Pons (tissue), 1 donor: ENCODE data around the gene B3GALT5.

Source experiments
- DNase-seq: peaks from one replicate; pipeline ENCODE4 v3.0.0-alpha.2; 2016; ENCODE audit warnings: low spot score

The B3GALT5 gene

DNA sequence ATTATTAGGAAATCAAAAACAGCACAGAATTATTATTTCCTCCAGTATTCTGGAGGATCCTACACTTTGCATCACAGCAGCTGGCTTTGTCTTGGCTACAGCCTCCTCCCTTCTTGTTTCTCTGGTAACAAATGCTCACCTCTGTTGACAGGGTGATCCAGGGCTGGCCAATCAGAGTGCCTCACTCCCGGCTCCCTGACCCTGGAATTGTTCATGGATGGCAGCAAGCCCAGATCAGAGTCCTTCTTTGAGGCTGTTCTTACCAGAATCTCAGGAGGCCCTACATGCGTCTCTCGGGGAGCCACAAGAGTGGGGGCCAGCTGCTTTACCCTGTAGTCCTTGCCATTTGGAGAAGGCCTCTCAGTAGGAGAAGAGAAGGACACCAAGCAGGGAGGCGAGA, 83.9 kb downstream of the B3GALT5 start:
- DNase-seq = peak; percentile 6

DNA sequence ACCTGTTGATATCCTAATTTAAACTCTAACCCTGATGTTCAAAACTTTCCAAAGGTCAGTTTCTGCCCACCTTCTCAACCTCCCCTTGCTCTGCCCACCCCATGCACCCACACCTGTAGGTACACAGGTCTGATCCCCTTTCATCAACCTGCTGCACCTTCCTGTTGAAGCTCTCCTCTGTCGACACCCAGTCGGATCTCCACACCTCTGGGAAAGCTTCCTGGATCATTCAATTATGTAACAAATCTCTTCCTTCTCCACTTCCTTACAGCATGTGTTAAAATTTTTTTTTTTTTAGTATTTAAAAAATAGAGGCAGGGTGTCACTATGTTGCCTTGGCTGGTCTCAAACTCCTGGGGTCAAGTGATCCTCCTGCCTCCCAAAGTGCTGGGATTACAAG, 87.6 kb downstream of the B3GALT5 start:
- no peak for DNase-seq

DNA sequence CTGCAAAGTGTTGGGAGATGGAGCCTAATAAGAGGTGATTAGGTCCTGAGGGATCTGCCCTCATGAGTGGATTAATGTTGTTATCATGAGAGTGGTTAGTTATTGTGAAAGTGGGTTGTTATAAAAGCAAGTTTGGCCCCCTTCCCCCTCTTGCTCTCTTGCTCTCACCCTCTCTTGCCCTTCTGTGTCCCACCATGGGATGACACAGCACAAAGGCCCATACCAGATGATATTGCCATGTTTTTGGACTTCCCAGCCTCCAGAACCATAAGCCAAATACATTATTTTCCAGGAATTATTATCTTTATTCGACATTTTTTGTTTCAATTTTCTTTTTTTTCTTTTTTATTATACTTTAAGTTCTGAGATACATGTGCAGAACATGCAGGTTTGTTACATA, 90.8 kb downstream of the B3GALT5 start:
- DNase-seq = no peak

DNA sequence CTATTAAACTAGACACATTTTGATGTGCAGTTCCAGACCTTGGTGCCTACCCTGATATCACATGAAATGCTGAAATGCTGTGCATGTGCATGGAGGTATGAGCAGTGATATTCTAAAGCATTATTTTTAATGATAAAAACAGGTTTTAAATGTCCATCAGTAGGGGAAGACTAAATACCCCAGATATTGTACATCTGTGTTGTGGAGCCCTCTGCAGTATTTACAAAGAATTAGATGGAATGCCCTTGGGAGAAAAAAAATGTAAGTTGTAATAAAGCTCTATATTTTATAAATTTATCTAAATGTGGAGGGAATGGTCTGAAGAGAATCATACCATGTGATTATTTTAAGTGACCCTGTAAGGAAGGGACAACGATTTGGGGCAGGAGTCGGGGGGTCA, 93.1 kb downstream of the B3GALT5 start:
- no peak for DNase-seq

DNA sequence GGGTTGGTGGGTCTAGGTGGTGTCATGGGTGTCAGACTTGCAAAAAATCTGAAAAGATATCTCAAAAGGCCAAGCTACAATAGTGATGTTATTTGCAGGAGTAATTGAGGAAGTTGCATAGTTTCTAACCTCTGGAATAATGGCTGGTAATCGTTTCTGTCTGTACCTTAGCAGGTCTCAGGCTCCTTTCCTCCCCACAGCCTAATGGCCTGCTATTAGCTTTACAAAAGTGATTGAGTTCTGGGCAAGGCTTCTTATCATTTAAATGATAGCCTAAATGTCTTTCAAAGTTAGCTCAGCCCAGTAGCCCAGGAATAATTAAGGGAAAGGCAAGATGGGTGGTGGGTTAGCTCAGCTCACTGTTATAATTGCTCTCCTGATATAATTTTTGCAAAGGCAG, 94.6 kb downstream of the B3GALT5 start:
- no peak for DNase-seq

DNA sequence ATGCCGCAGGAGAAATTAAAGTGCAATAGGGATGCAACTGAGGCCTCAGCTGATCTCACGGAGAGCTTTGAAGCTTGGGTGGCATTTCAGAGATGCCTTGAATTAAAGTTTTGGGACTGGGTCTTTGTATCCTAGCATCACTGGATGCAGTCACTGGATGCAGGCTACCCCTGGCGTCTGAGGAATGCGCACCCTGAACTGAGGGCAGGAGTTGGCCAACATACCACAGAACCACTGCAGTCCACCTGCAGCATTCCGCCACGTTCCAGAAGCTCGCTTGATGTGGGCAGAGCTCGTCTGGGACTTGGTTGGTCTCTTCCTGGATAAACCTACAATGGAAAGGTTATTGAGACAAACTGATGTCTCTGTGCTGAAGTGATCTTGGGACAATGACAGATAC, 98.1 kb downstream of the B3GALT5 start:
- DNase-seq = no peak

DNA sequence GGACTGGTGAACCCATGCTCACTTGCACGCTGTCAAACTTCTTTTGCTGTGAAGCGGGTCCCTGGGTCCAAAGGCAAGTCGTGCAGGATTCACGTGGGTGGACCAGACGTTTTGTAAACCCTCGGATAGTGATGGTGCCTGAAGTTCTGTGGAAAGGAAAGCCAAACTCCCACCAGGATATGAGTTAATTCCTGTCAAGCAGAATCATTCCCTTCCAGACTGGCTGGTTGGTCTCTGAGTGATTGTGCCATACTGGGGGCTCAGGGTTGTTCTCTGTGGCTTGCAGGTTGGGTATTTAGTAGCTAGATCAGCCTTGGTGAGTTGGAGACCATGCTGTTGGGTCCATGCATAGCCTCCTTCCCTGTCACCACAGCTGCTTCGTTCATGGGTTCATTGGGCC, 99.5 kb downstream of the B3GALT5 start:
- no peak for DNase-seq

DNA sequence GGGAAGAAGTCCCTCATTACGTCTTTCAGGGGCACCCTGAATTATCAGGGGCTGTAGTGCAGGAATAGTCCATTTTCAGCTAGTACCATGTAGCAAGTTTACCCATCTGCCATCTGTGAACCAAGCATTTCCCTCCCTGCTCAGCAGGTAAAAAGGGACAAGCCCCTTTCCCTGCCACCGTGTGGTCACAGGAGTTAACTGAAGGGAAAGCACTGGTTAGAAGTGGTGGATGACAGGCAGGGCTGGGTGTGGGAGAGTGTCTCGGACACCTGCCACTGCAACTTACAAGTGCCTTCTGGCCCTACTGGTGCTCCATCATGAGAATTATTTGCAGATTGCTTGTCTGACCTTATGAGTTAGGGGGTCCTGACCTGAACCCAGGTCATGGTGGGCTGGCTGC, 100.2 kb downstream of the B3GALT5 start:
- DNase-seq = no peak

DNA sequence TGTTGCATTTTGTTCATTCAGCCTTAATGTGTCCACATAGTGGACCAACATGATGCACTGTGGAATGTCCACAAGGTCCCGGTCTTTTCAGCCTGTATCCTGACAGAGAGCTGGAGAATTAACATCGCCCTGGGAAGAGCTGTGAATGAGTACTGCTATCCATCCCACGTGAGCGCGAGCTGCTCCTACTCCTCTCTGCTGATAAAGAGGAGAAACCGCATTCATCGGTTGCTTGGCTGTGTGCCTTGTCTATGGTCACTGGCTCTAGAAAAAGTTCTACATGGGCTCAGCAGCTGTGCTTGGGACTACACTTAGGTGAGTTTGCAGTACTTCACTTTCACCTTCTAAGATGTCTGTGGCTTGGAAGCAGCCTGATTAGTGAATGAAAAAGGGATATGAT, 101.2 kb downstream of the B3GALT5 start:
- DNase-seq = no peak

DNA sequence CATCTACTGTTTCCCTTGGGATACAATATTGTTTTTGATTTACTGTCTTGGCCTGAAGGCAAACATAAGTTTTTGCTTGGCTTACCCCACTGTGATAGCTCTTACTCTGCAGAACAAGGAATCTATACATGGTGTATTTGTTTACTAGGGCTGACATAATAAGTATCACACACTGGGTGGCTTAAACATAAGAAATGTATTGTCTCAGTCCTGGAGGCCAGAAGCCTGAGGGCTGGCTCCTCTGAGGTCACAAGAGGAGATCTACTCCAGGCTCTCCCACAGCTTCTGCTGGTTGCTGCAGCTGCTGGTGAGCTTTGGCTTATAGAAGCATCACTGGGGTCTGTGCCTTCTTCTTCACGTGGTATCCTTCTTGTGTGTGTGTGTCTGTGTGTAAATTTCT, 101.6 kb downstream of the B3GALT5 start:
- peak; percentile 70 for DNase-seq

DNA sequence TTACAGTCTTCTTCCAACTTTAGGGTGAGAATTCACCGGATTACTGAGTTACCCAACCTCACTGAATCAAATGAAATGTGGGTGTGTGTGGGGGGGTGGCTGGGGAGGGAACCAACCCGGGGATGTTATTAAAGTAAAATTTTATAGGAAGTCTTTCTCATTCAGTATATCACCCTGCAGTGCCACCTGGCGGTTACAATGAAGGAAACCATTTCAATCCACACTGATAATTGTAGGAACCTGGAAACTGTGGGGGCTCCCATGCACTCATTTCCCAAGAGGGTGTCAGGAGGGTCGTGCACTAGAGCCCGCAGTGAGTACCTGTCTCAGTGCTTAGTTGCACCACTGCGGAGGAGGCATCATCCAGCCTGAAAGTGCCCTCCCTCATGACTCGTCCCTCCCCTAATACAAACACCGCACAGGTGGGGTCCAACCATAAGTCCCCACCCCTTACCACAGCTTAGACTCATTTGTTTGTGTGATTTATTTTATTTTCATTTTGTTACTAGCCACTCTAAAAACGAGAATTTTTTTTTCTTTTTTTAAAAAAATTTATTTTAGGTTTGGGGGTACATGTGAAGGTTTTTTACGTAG, 103.2 kb downstream of the B3GALT5 start:
- DNase-seq = peak; percentile 42

DNA sequence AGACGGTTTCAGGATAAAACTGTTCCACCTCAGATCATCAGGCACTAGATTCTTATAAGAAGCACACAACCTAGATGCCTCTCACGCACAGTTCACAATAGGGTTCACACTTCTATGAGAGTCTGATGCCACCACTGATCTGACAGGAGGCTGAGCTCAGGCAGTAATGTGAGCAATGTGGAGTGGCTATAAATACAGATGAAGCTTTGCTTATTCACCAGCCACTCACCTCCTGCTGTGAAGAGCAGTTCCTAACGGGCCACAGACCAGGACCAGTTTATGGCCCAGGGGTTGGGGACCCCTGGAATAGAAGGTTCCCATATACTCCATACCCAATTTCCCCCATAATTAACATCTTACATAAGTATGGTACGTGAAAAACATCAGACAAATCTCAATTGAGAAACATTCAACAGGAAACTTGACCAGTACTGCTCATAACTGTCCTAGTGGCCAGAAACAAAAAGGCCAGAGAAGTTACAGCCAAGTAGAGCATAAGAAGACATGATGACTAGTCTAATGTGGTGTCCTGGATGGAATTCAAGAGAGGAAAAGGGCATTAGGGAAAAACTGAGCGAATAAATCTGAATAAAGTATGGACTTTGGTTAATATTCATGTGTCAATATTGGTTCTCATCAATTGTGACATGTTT, 107.5 kb downstream of the B3GALT5 start:
- DNase-seq = no peak

DNA sequence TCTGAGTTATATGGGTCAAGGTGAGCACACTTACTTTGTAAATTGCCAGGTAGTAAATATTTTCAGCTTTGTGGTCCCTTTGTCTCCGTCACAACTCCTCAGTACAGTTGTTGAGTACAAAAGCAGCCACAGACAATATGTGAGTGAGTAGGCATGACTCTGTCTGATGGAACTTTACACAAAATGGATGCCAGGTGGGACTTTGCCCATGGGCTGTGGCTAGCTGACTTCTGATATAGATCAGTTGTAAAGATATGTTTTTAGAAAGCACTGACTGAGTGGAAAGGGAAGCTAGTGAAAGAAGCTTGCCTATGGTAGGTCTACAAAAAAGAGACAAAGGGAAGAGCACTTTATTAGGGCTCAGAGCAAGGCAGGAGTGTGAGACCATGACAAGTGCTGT, 109.1 kb downstream of the B3GALT5 start:
- no peak for DNase-seq
